NCI-H2081 (cell line): Measurements from ENCODE around the gene EOMES.
A peak's percentile ranks its signal among the peaks of the same experiment; 100 is the strongest.

ENCODE experiments used
- DNase-seq, 2 experiments: peaks; one replicate each; lab custom pipeline; 2025; lab: John Stamatoyannopoulos, UW

Gene EOMES

GRCh38 chr3:27720899-27721716 lies 1.0 kb downstream of the EOMES start:
- DNase-seq, result peak in 1 of 2 experiments; percentile 50

GRCh38 chr3:27719314-27720003 lies 2.7 kb downstream of the EOMES start:
- no peak for DNase-seq

- no peak for DNase-seq
Measured at GRCh38 chr3:27718459-27718858, 3.7 kb downstream of the EOMES start.

- no peak for DNase-seq
Measured at GRCh38 chr3:27717200-27717852, 4.8 kb downstream of the EOMES start.

- no peak for DNase-seq
Measured at GRCh38 chr3:27716309-27716708, 5.8 kb downstream of the EOMES start.

- DNase-seq, result no peak
Measured at GRCh38 chr3:27715863-27716262, 6.3 kb downstream of the EOMES start.

GRCh38 chr3:27715454-27715806 lies 6.7 kb downstream of the EOMES start:
- no peak for DNase-seq

GRCh38 chr3:27714692-27715453 lies 7.2 kb downstream of the EOMES start:
- no peak for DNase-seq

GRCh38 chr3:27714146-27714526 lies 8.0 kb downstream of the EOMES start:
- DNase-seq, result no peak

- no peak for DNase-seq
Measured at GRCh38 chr3:27713435-27714145, 8.5 kb downstream of the EOMES start.

GRCh38 chr3:27713078-27713423 lies 9.1 kb downstream of the EOMES start:
- DNase-seq, result no peak

- peak; percentile 57 to 65 for DNase-seq
Measured at GRCh38 chr3:27712136-27713077, 9.7 kb downstream of the EOMES start.

GRCh38 chr3:27708250-27708649 lies 13.9 kb downstream of the EOMES start:
- DNase-seq, result no peak

GRCh38 chr3:27699067-27699466 lies 23.1 kb downstream of the EOMES start:
- no peak for DNase-seq

GRCh38 chr3:27696906-27697305 lies 25.2 kb downstream of the EOMES start:
- no peak for DNase-seq

- no peak for DNase-seq
Measured at GRCh38 chr3:27695636-27696035, 26.5 kb downstream of the EOMES start.

- no peak for DNase-seq
Measured at GRCh38 chr3:27688053-27688452, 34.1 kb downstream of the EOMES start.

- no peak for DNase-seq
Measured at GRCh38 chr3:27686642-27687041, 35.5 kb downstream of the EOMES start.

- DNase-seq, result no peak
Measured at GRCh38 chr3:27685474-27685873, 36.6 kb downstream of the EOMES start.

- DNase-seq, result no peak
Measured at GRCh38 chr3:27684302-27684701, 37.8 kb downstream of the EOMES start.
